Measurements from ENCODE around the gene SKAP1. TPM values are rescaled to one million over a fixed set of nuclear protein-coding genes. Genes with fewer than 3 reads are reported as not detected.

The SKAP1 gene
- 1.1 TPM for total RNA-seq
- long read RNA-seq, partial matches to known transcripts = 0 of 5 reads
- long read RNA-seq, other reads (novel, unspliced or antisense) = 5 of 5 reads

- DNase-seq (ENCODE audit: low spot score) = no peak
Observed at GRCh38 chr17:48429638-48430586, at the start of gene SKAP1. TSS of gene SKAP1 (minus strand) at chr17:48430214.

- DNase-seq (ENCODE audit: low spot score) = no peak
Observed at GRCh38 chr17:48479014-48479402, 49.0 kb upstream of the SKAP1 start.

- no peak for DNase-seq (ENCODE audit: low spot score)
Observed at GRCh38 chr17:48478224-48479013, 48.4 kb upstream of the SKAP1 start.

GRCh38 chr17:48477221-48477620 is 47.2 kb upstream of the SKAP1 start:
- DNase-seq (ENCODE audit: low spot score) = no peak

GRCh38 chr17:48472411-48473281 is 42.6 kb upstream of the SKAP1 start:
- no peak for DNase-seq (ENCODE audit: low spot score)

- no peak for DNase-seq (ENCODE audit: low spot score)
Observed at GRCh38 chr17:48471817-48472410, 41.9 kb upstream of the SKAP1 start.

GRCh38 chr17:48470388-48471034 is 40.5 kb upstream of the SKAP1 start:
- no peak for DNase-seq (ENCODE audit: low spot score)

- DNase-seq (ENCODE audit: low spot score) = no peak
Observed at GRCh38 chr17:48469227-48469626, 39.2 kb upstream of the SKAP1 start.

- DNase-seq (ENCODE audit: low spot score) = no peak
Observed at GRCh38 chr17:48468299-48468698, 38.3 kb upstream of the SKAP1 start.

- DNase-seq (ENCODE audit: low spot score) = no peak
Observed at GRCh38 chr17:48465884-48466283, 35.9 kb upstream of the SKAP1 start.

- no peak for DNase-seq (ENCODE audit: low spot score)
Observed at GRCh38 chr17:48463526-48463925, 33.5 kb upstream of the SKAP1 start.

GRCh38 chr17:48462946-48463345 is 32.9 kb upstream of the SKAP1 start:
- DNase-seq (ENCODE audit: low spot score) = no peak

GRCh38 chr17:48460052-48460451 is 30.0 kb upstream of the SKAP1 start:
- DNase-seq (ENCODE audit: low spot score) = no peak

- no peak for DNase-seq (ENCODE audit: low spot score)
Observed at GRCh38 chr17:48459070-48459844, 29.2 kb upstream of the SKAP1 start.

GRCh38 chr17:48457080-48457836 is 27.2 kb upstream of the SKAP1 start:
- DNase-seq (ENCODE audit: low spot score) = no peak

- no peak for DNase-seq (ENCODE audit: low spot score)
Observed at GRCh38 chr17:48456589-48456988, 26.6 kb upstream of the SKAP1 start.

GRCh38 chr17:48455791-48456190 is 25.8 kb upstream of the SKAP1 start:
- DNase-seq (ENCODE audit: low spot score) = no peak

- no peak for DNase-seq (ENCODE audit: low spot score)
Observed at GRCh38 chr17:48453447-48453846, 23.4 kb upstream of the SKAP1 start.

GRCh38 chr17:48451489-48451888 is 21.5 kb upstream of the SKAP1 start:
- DNase-seq (ENCODE audit: low spot score) = no peak

All from mesenteric fat pad (tissue), 1 donor.